Stimulated activated CD4-positive, alpha-beta T cell treated with anti-CD3 and anti-CD28 coated beads, Interleukin-12 subunit alpha, Interleukin-12 subunit beta, amount 100 ng/mL, for 48 hours (primary cell): ENCODE results near the gene CYP4F3.
"Not testable (repeated sequence)": the region's sequence is repeated elsewhere in the genome, so short reads cannot be mapped to it uniquely, and the experiment has no call there.

Source experiments
- DNase-seq, 3 donors: peaks; one replicate each; pipeline ENCODE4 v3.0.0-alpha.2; 2020; ENCODE audit warnings: low read depth in 2 of 3, low spot score in 1 of 3

CYP4F3 gene

GRCh38 chr19:15640294-15640903 lies at the start of gene CYP4F3:
TSS of gene CYP4F3 (plus strand) at chr19:15640897. CDS start at chr19:15641416, 519 bp downstream.
- DNase-seq, result no peak

- no peak for DNase-seq
These were observed 48.9 kb upstream of the CYP4F3 start for GRCh38 chr19:15591796-15592195.

GRCh38 chr19:15592506-15592905 lies 48.2 kb upstream of the CYP4F3 start:
- DNase-seq, result not testable (repeated sequence)

- not testable (repeated sequence) for DNase-seq
These were observed 46.9 kb upstream of the CYP4F3 start for GRCh38 chr19:15593766-15594165.

GRCh38 chr19:15595069-15595468 lies 45.6 kb upstream of the CYP4F3 start:
- no peak for DNase-seq

- not testable (repeated sequence) for DNase-seq
These were observed 32.4 kb upstream of the CYP4F3 start for GRCh38 chr19:15607978-15608925.

- no peak for DNase-seq
These were observed 31.4 kb upstream of the CYP4F3 start for GRCh38 chr19:15609261-15609660.

- no peak for DNase-seq
These were observed 28.4 kb upstream of the CYP4F3 start for GRCh38 chr19:15612342-15612741.

GRCh38 chr19:15613338-15613737 lies 27.4 kb upstream of the CYP4F3 start:
- no peak for DNase-seq

GRCh38 chr19:15614507-15615379 lies 26.0 kb upstream of the CYP4F3 start, which contains the start of gene CYP4F8:
TSS of gene CYP4F8 (plus strand) at chr19:15615218. CDS start at chr19:15615617, 399 bp downstream.
- DNase-seq, result no peak

- no peak for DNase-seq
These were observed 25.2 kb upstream of the CYP4F3 start for GRCh38 chr19:15615526-15615925.

- DNase-seq, result no peak
These were observed 24.5 kb upstream of the CYP4F3 start for GRCh38 chr19:15616183-15616582.

- DNase-seq, result no peak
These were observed 23.9 kb upstream of the CYP4F3 start for GRCh38 chr19:15616627-15617270.

- no peak for DNase-seq
These were observed 22.4 kb upstream of the CYP4F3 start for GRCh38 chr19:15618321-15618720.

- DNase-seq, result no peak
These were observed 18.9 kb upstream of the CYP4F3 start for GRCh38 chr19:15621801-15622200.

- DNase-seq, result no peak
These were observed 17.7 kb upstream of the CYP4F3 start for GRCh38 chr19:15622991-15623390.

- DNase-seq, result no peak
These were observed 16.9 kb upstream of the CYP4F3 start for GRCh38 chr19:15623711-15624318.

GRCh38 chr19:15628236-15629002 lies 12.3 kb upstream of the CYP4F3 start:
- no peak for DNase-seq
